ENCODE data around the gene DPP10.

DNA sequence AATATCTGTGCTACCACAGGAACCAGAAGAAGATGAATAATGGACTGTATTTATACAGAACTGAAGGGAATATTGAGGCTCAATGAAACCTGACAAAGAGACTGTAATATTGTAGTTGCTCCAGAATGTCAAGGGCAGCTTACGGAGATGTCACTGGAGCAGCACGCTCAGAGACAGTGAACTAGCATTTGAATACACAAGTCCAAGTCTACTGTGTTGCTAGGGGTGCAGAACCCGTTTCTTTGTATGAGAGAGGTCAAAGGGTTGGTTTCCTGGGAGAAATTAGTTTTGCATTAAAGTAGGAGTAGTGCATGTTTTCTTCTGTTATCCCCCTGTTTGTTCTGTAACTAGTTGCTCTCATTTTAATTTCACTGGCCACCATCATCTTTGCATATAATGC lies 1399.9 kb downstream of the DPP10 start:
- TF ChIP-seq, protein P1, sequence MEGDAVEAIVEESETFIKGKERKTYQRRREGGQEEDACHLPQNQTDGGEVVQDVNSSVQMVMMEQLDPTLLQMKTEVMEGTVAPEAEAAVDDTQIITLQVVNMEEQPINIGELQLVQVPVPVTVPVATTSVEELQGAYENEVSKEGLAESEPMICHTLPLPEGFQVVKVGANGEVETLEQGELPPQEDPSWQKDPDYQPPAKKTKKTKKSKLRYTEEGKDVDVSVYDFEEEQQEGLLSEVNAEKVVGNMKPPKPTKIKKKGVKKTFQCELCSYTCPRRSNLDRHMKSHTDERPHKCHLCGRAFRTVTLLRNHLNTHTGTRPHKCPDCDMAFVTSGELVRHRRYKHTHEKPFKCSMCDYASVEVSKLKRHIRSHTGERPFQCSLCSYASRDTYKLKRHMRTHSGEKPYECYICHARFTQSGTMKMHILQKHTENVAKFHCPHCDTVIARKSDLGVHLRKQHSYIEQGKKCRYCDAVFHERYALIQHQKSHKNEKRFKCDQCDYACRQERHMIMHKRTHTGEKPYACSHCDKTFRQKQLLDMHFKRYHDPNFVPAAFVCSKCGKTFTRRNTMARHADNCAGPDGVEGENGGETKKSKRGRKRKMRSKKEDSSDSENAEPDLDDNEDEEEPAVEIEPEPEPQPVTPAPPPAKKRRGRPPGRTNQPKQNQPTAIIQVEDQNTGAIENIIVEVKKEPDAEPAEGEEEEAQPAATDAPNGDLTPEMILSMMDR (IDR thresholded peaks at IDR 0.05): no peak
- no peak for TF ChIP-seq EP300 (IDR thresholded peaks at IDR 0.05)

All from esophagus muscularis mucosa (tissue), 3 donors.